CD14-positive monocyte (primary cell): ENCODE data around the gene NXPH1. TPM values are rescaled to one million over a fixed set of nuclear protein-coding genes. Genes with fewer than 3 reads are reported as not detected.

Source experiments
- DNase-seq, 3 donors: peaks; one replicate each; pipeline ENCODE4 v3.0.0-alpha.2; 2011 to 2022
- H2AFZ ChIP-seq: 2 replicates; pipeline ENCODE4 v1.6.0; 2012; ENCODE audit warnings: mild to moderate bottlenecking, low read depth, low read length, inconsistent platforms; ENCODE audit not compliant: insufficient read depth, poor library complexity, severe bottlenecking
- H3K27ac ChIP-seq, 2 donors: 1 replicate in 1 of 2; 2 replicates in 1 of 2; pipeline ENCODE4 v1.5.1; 2012 to 2013; ENCODE audit warnings: low read length in 2 of 2, control low read depth in 1 of 2, inconsistent platforms in 1 of 2, low read depth in 1 of 2, mild to moderate bottlenecking in 1 of 2
- H3K27me3 ChIP-seq, 2 donors: one replicate each; pipeline versions ENCODE4 v1.6.0 to v1.6.1; 2011 to 2013; ENCODE audit warnings: low read length in 2 of 2; ENCODE audit not compliant: control insufficient read depth in 2 of 2, insufficient read depth in 2 of 2
- H3K36me3 ChIP-seq, 2 donors: replicated peaks in 1 of 2; 1 replicate in 1 of 2; 2 replicates in 1 of 2; pipeline versions ENCODE4 v1.5.1 to v1.6.1; 2012 to 2013; ENCODE audit warnings: low read length in 2 of 2, control low read depth in 1 of 2, inconsistent platforms in 1 of 2, mild to moderate bottlenecking in 1 of 2; ENCODE audit not compliant: insufficient read depth in 2 of 2, control insufficient read depth in 1 of 2
- H3K4me1 ChIP-seq, 2 donors: 1 replicate in 1 of 2; 2 replicates in 1 of 2; pipeline versions ENCODE4 v1.5.1 to v1.6.1; 2012 to 2013; ENCODE audit warnings: low read length in 2 of 2, control low read depth in 1 of 2, inconsistent platforms in 1 of 2, mild to moderate bottlenecking in 1 of 2, moderate library complexity in 1 of 2; ENCODE audit not compliant: insufficient read depth in 2 of 2, control insufficient read depth in 1 of 2
- H3K4me2 ChIP-seq: replicated peaks from 2 replicates; pipeline ENCODE3; 2012; ENCODE audit warnings: low read length, moderate library complexity, mild to moderate bottlenecking; ENCODE audit not compliant: poor library complexity, severe bottlenecking; ENCODE audit errors: extremely low read depth
- H3K4me3 ChIP-seq, 3 experiments: fragments of 200-600 bp in 1 of 3; sonication (generic) in 1 of 3; replicated peaks in 1 of 3; 1 replicate in 2 of 3; 2 replicates in 1 of 3; pipeline ENCODE4 v1.5.1; 2011 to 2013; ENCODE audit warnings: low read length in 3 of 3, mild to moderate bottlenecking in 3 of 3, control low read depth in 2 of 3, low read depth in 2 of 3, inconsistent platforms in 1 of 3, moderate library complexity in 1 of 3
- H3K79me2 ChIP-seq: 2 replicates; pipeline ENCODE4 v1.6.0; 2012; ENCODE audit warnings: mild to moderate bottlenecking, control low read depth, inconsistent platforms, low read length, moderate library complexity; ENCODE audit not compliant: insufficient read depth
- H3K9ac ChIP-seq: 2 replicates; pipeline ENCODE4 v1.6.0; 2017; ENCODE audit warnings: low read length, mild to moderate bottlenecking; ENCODE audit not compliant: insufficient read depth, poor library complexity, severe bottlenecking
- H3K9me3 ChIP-seq, 2 donors: replicated peaks in 1 of 2; 1 replicate in 1 of 2; 2 replicates in 1 of 2; pipeline versions ENCODE4 v1.5.1 to v1.6.1; 2012 to 2013; ENCODE audit warnings: low read length in 2 of 2, control low read depth in 1 of 2; ENCODE audit not compliant: control insufficient read depth in 1 of 2, insufficient read depth in 1 of 2
- H4K20me1 ChIP-seq: 2 replicates; pipeline ENCODE4 v1.6.0; 2012; ENCODE audit warnings: mild to moderate bottlenecking, low read length, control low read depth, moderate library complexity; ENCODE audit not compliant: insufficient read depth
- H3K27ac Mint-ChIP-seq, 7 donors: one replicate each; pipeline ENCODE4 v1.8.0; 2020; ENCODE audit warnings: mild to moderate bottlenecking in 7 of 7, mixed read lengths in 7 of 7, moderate library complexity in 6 of 7, inconsistent platforms in 2 of 7
- H3K27me3 Mint-ChIP-seq, 3 donors: one replicate each; pipeline ENCODE4 v1.8.0; 2021 to 2022; ENCODE audit warnings: low read depth in 3 of 3, mild to moderate bottlenecking in 3 of 3, mixed read lengths in 3 of 3, moderate library complexity in 3 of 3, inconsistent platforms in 1 of 3
- H3K36me3 Mint-ChIP-seq, 2 donors: one replicate each; pipeline ENCODE4 v1.8.0; 2020; ENCODE audit warnings: mixed read lengths in 2 of 2, inconsistent platforms in 1 of 2, mild to moderate bottlenecking in 1 of 2
- H3K4me1 Mint-ChIP-seq: one replicate; pipeline ENCODE4 v1.8.0; 2020; ENCODE audit warnings: mild to moderate bottlenecking, mixed read lengths
- H3K4me3 Mint-ChIP-seq, 2 donors: one replicate each; pipeline ENCODE4 v1.8.0; 2020; ENCODE audit warnings: mild to moderate bottlenecking in 2 of 2, mixed read lengths in 2 of 2, moderate library complexity in 1 of 2
- H3K9me3 Mint-ChIP-seq, 7 donors: one replicate each; pipeline ENCODE4 v1.8.0; 2020 to 2022; ENCODE audit warnings: mixed read lengths in 7 of 7, mild to moderate bottlenecking in 6 of 7, moderate library complexity in 6 of 7, inconsistent platforms in 2 of 7
- WGBS: methylation state at CpG from one replicate; pipeline ENCODE4 v1.1.5; 2013; ENCODE audit warnings: missing lambda C conversion rate; ENCODE audit not compliant: insufficient coverage; 5-methylcytosine and 5-hydroxymethylcytosine counted together
- intact Hi-C, 2 donors: fragments of 100-400 bp; cut with micrococcal nuclease; formaldehyde crosslinking; loops; one replicate each; pipeline versions ENCODE4 v1.15.0 to v1.15.1; 2023
- polyA plus RNA-seq, 3 donors: library from polyadenylated mRNA; depleted of rRNA in 1 of 3; unstranded in 2 of 3; stranded (reverse) in 1 of 3; fragments of 300-500 nt in 2 of 3; fragments of >200 nt in 1 of 3; fragmentation: Illumina TruSeq in 2 of 3; gene quantifications; 1 replicate in 2 of 3; 2 replicates in 1 of 3; pipeline ENCODE4 v1.2.3, GENCODE V29; 2012 to 2021
- TF ChIP-seq, protein P1 (sequence below): fragments of 200-600 bp; IDR thresholded peaks from one replicate; pipeline ENCODE4 v1.8.0; 2022; ENCODE audit warnings: antibody characterized with exemption, mild to moderate bottlenecking

Gene NXPH1
- polyA plus RNA-seq, 3 donors = not detected

DNA sequence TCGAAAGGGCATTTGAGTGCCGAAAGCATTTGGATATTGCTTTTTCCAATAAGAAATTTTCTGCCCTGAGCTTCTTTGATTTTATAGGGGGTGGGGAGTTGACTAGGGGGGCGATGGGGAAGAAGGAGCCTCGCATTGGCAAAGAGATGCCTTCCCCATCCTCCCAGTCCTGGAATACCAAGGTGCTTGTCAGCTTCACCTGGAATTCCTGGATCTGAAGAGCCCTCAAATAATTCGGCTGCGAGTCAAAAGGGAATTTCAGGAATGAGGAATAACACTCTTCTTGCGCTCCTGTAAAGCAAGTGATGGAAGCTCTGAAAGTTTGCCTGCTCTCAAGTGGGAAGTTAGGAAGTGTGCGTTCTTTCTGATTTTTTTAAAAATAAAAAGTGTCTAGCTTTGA is 7.3 kb downstream of the NXPH1 start:
- H4K20me1 ChIP-seq = no peaks in the 10 kb centered on the region
- Mint-ChIP-seq H3K9me3 (peaks cover 4 to 33% (median 28%) of the 10 kb centered on the region in 7 donors), H3K36me3 (peaks cover 4 to 10% of the 10 kb centered on the region in 2 donors), H3K4me1 (peaks cover 15% of the 10 kb centered on the region), H3K27me3 (peaks cover 81 to 95% (median 89%) of the 10 kb centered on the region in 3 donors), H3K4me3 (peak overlapping the region in 1 of 2 donors; percentile 71), H3K27ac (no peak overlapping the region)
- peaks cover 0 to 63% of the 10 kb centered on the region in 2 donors for H3K9me3 ChIP-seq
- whole genome bisulfite sequencing = 7% methylated on average over 2 of the region's 8 CpGs
- H3K4me3 ChIP-seq = no peak overlapping the region
- peaks cover 85 to 97% of the 10 kb centered on the region in 2 donors for H3K27me3 ChIP-seq
- H3K27ac ChIP-seq = no peak overlapping the region
- no peak overlapping the region for H2AFZ ChIP-seq
- DNase-seq = no peak
- no peaks in the 10 kb centered on the region for H3K4me1 ChIP-seq
- H3K4me2 ChIP-seq = no peak overlapping the region
- TF ChIP-seq, protein P1, sequence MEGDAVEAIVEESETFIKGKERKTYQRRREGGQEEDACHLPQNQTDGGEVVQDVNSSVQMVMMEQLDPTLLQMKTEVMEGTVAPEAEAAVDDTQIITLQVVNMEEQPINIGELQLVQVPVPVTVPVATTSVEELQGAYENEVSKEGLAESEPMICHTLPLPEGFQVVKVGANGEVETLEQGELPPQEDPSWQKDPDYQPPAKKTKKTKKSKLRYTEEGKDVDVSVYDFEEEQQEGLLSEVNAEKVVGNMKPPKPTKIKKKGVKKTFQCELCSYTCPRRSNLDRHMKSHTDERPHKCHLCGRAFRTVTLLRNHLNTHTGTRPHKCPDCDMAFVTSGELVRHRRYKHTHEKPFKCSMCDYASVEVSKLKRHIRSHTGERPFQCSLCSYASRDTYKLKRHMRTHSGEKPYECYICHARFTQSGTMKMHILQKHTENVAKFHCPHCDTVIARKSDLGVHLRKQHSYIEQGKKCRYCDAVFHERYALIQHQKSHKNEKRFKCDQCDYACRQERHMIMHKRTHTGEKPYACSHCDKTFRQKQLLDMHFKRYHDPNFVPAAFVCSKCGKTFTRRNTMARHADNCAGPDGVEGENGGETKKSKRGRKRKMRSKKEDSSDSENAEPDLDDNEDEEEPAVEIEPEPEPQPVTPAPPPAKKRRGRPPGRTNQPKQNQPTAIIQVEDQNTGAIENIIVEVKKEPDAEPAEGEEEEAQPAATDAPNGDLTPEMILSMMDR = no peak
- H3K79me2 ChIP-seq = no peaks in the 10 kb centered on the region
- H3K9ac ChIP-seq = no peak overlapping the region
- intact Hi-C loops = no loop called here
- no peaks in the 10 kb centered on the region for H3K36me3 ChIP-seq

DNA sequence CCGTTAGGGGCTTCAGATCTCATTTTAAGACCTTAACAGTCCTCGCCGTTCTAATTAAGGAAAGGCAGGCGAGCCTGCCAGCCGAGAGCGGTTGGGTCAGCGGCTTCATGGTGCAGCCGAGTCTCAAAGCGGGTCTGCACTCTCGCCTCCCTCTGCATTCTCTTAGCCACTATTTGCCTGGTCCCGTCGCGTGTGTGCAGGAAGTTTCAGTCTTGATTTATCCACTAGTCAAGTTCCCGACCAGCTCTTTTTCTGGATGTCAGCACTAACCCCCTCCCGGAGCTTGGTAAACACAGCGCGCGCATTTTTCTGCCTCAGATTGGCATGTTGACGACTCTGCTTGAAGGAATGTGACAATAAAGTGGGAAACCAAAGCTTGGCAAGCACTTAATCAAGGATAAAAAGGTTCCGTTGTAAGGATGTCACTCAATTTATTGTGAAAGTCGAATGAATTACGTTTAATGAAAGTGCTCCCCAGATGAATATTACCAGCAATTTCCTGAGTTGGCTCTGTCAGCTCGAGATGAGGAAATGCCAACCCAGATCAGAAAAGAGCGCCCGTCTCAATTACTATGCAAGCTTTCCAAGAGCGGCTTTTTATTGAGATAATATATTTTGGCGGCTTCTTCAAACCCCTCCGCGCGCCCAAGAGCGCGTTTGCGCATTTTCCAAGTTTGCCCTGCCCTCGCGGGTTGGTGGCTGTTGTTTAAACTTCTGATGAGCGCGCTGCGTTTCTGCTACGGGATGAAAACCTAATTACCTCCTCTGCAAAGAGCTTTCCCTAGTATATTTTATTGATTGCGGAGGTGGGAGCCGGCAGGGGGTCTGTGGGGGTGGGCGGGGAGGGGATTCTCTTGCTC is 7.9 kb downstream of the NXPH1 start:
- H3K9me3 Mint-ChIP-seq = peaks cover 4 to 31% (median 28%) of the 10 kb centered on the region in 7 donors
- H3K27me3 Mint-ChIP-seq = peaks cover 77 to 88% (median 82%) of the 10 kb centered on the region in 3 donors
- H3K27ac Mint-ChIP-seq = no peak overlapping the region
- H3K4me1 ChIP-seq = no peaks in the 10 kb centered on the region
- WGBS = 9% methylated on average over 20 of the region's 42 CpGs
- intact Hi-C loops = no loop called here
- peaks cover 0 to 56% of the 10 kb centered on the region in 2 donors for H3K9me3 ChIP-seq
- H3K9ac ChIP-seq = no peak overlapping the region
- H3K27ac ChIP-seq = no peak overlapping the region
- H4K20me1 ChIP-seq = no peaks in the 10 kb centered on the region
- TF ChIP-seq, protein P1 = no peak
- peaks cover 79 to 91% of the 10 kb centered on the region in 2 donors for H3K27me3 ChIP-seq
- H3K36me3 ChIP-seq = no peaks in the 10 kb centered on the region
- H3K4me2 ChIP-seq = no peak overlapping the region
- H3K4me1 Mint-ChIP-seq = peaks cover 15% of the 10 kb centered on the region
- H3K36me3 Mint-ChIP-seq = peaks cover 4 to 6% of the 10 kb centered on the region in 2 donors
- H2AFZ ChIP-seq = no peak overlapping the region
- H3K79me2 ChIP-seq = no peaks in the 10 kb centered on the region
- H3K4me3 ChIP-seq = no peak overlapping the region
- H3K4me3 Mint-ChIP-seq = peak overlapping the region in 1 of 2 donors; percentile 71
- no peak for DNase-seq
